Trophoblast cell (in vitro differentiated cells and primary cell): ENCODE results near the gene FANCI.

ENCODE experiments used
- DNase-seq, 2 donors: peaks; one replicate each; pipeline ENCODE4 v3.0.0-alpha.2; 2016
- H2AFZ ChIP-seq: 2 replicates; pipeline ENCODE4 v1.6.1; 2013; ENCODE audit warnings: low read length, moderate library complexity, mild to moderate bottlenecking; ENCODE audit not compliant: insufficient read depth, poor library complexity
- H2AK5ac ChIP-seq: 2 replicates; pipeline ENCODE4 v1.6.1; 2013; ENCODE audit warnings: mild to moderate bottlenecking, low read length
- H2BK120ac ChIP-seq: 2 replicates; pipeline ENCODE4 v1.6.1; 2013; ENCODE audit warnings: low read length, mild to moderate bottlenecking, moderate library complexity; ENCODE audit not compliant: insufficient read depth, poor library complexity
- H2BK12ac ChIP-seq: 2 replicates; pipeline ENCODE4 v1.6.1; 2013; ENCODE audit warnings: mild to moderate bottlenecking, low read length, moderate library complexity
- H2BK5ac ChIP-seq: 2 replicates; pipeline ENCODE4 v1.6.1; 2013; ENCODE audit warnings: low read length, low read depth, moderate library complexity, mild to moderate bottlenecking; ENCODE audit not compliant: poor library complexity
- H3K14ac ChIP-seq: 2 replicates; pipeline ENCODE4 v1.6.1; 2013; ENCODE audit warnings: mild to moderate bottlenecking, low read length
- H3K18ac ChIP-seq: 2 replicates; pipeline ENCODE4 v1.6.1; 2013; ENCODE audit warnings: mild to moderate bottlenecking, low read length
- H3K23ac ChIP-seq: 2 replicates; pipeline ENCODE4 v1.6.1; 2013; ENCODE audit warnings: low read length
- H3K27ac ChIP-seq: 2 replicates; pipeline ENCODE4 v1.5.1; 2013; ENCODE audit warnings: low read depth, mild to moderate bottlenecking, inconsistent platforms, low read length, moderate library complexity
- H3K27me3 ChIP-seq: 2 replicates; pipeline ENCODE4 v1.6.1; 2013; ENCODE audit warnings: inconsistent platforms, mild to moderate bottlenecking, low read length, moderate library complexity; ENCODE audit not compliant: insufficient read depth
- H3K36me3 ChIP-seq, 2 experiments: 1 replicate in 1 of 2; 2 replicates in 1 of 2; pipeline ENCODE4 v1.6.1; 2013; ENCODE audit warnings: low read length in 2 of 2, mild to moderate bottlenecking in 2 of 2, moderate library complexity in 1 of 2; ENCODE audit not compliant: insufficient read depth in 2 of 2, control insufficient read depth in 1 of 2
- H3K4ac ChIP-seq: 2 replicates; pipeline ENCODE4 v1.6.1; 2013; ENCODE audit warnings: low read depth, mild to moderate bottlenecking, low read length, moderate library complexity
- H3K4me1 ChIP-seq, 2 experiments: 1 replicate in 1 of 2; 2 replicates in 1 of 2; pipeline ENCODE4 v1.6.1; 2013; ENCODE audit warnings: low read length in 2 of 2, mild to moderate bottlenecking in 2 of 2, moderate library complexity in 1 of 2; ENCODE audit not compliant: insufficient read depth in 2 of 2, control insufficient read depth in 1 of 2
- H3K4me2 ChIP-seq: 2 replicates; pipeline ENCODE4 v1.6.1; 2013; ENCODE audit warnings: inconsistent platforms, mild to moderate bottlenecking, low read length, moderate library complexity
- H3K4me3 ChIP-seq: 2 replicates; pipeline ENCODE4 v1.5.1; 2013; ENCODE audit warnings: mild to moderate bottlenecking, low read depth, low read length, inconsistent platforms
- H3K79me1 ChIP-seq: one replicate; pipeline ENCODE4 v1.6.1; 2013; ENCODE audit warnings: low read length
- H3K79me2 ChIP-seq: 2 replicates; pipeline ENCODE4 v1.6.1; 2013; ENCODE audit warnings: low read length, mild to moderate bottlenecking; ENCODE audit not compliant: control insufficient read depth, insufficient read depth, poor library complexity
- H3K9ac ChIP-seq: 2 replicates; pipeline ENCODE4 v1.6.1; 2013; ENCODE audit warnings: mild to moderate bottlenecking, low read length
- H3K9me3 ChIP-seq: 2 replicates; pipeline ENCODE4 v1.6.1; 2013; ENCODE audit warnings: low read depth, mild to moderate bottlenecking, control low read depth, inconsistent platforms, low read length; ENCODE audit not compliant: insufficient read depth
- H4K12ac ChIP-seq: 2 replicates; pipeline ENCODE4 v1.6.1; 2013; ENCODE audit warnings: low read depth, mild to moderate bottlenecking, low read length, moderate library complexity
- H4K8ac ChIP-seq: 2 replicates; pipeline ENCODE4 v1.6.1; 2013; ENCODE audit warnings: low read depth, mild to moderate bottlenecking, low read length, moderate library complexity
- H4K91ac ChIP-seq: one replicate; pipeline ENCODE4 v1.6.1; 2013; ENCODE audit warnings: low read depth, mild to moderate bottlenecking, low read length, moderate library complexity
- WGBS: extraction: QIAGEN DNeasy Blood & Tissue Kit; methylation state at CpG from one replicate; pipeline ENCODE4 v1.1.7; 2013; ENCODE audit warnings: missing lambda C conversion rate; ENCODE audit not compliant: insufficient read length, insufficient coverage; ENCODE audit errors: extremely low coverage; 5-methylcytosine and 5-hydroxymethylcytosine counted together

Gene FANCI

GRCh38 chr15:89211678-89212170, 32.1 kb upstream of the FANCI start:
- Histone ChIP-seq H3K4ac (no peak overlapping the region), H3K18ac (no peak overlapping the region), H2BK120ac (no peak overlapping the region), H3K79me1 (no peaks in the 10 kb centered on the region), H4K12ac (no peak overlapping the region), H2BK5ac (no peak overlapping the region), H4K8ac (no peak overlapping the region), H3K23ac (no peak overlapping the region), H2AK5ac (no peak overlapping the region), H3K36me3 (no peaks in the 10 kb centered on the region), H3K27ac (peak overlapping the region; percentile 13), H3K4me3 (no peak overlapping the region), H3K4me1 (peaks cover 0 to 6% of the 10 kb centered on the region in 2 experiments), H3K9me3 (no peaks in the 10 kb centered on the region), H2AFZ (no peak overlapping the region), H4K91ac (no peak overlapping the region), H3K14ac (no peak overlapping the region), H3K9ac (no peak overlapping the region), H3K4me2 (no peak overlapping the region), H3K27me3 (no peaks in the 10 kb centered on the region), H2BK12ac (no peak overlapping the region), H3K79me2 (no peaks in the 10 kb centered on the region)
- DNase-seq, result peak; percentile 20 to 25
- no CpG with 5 or more reads among the region's 5 CpGs for WGBS

GRCh38 chr15:89215627-89216026, 28.2 kb upstream of the FANCI start:
- Histone ChIP-seq H3K4me2 (no peak overlapping the region), H3K23ac (no peak overlapping the region), H2AFZ (no peak overlapping the region), H4K12ac (no peak overlapping the region), H3K79me1 (no peaks in the 10 kb centered on the region), H2BK5ac (no peak overlapping the region), H3K79me2 (no peaks in the 10 kb centered on the region), H3K18ac (no peak overlapping the region), H3K4ac (no peak overlapping the region), H3K27me3 (no peaks in the 10 kb centered on the region), H3K4me3 (no peak overlapping the region), H2AK5ac (no peak overlapping the region), H3K27ac (no peak overlapping the region), H2BK120ac (no peak overlapping the region), H3K36me3 (no peaks in the 10 kb centered on the region), H3K4me1 (peaks cover 0 to 6% of the 10 kb centered on the region in 2 experiments), H3K14ac (no peak overlapping the region), H4K91ac (peak overlapping the region; percentile 40), H3K9me3 (peaks cover 2% of the 10 kb centered on the region), H4K8ac (no peak overlapping the region), H2BK12ac (no peak overlapping the region), H3K9ac (no peak overlapping the region)
- no CpG with 5 or more reads among the region's 2 CpGs for WGBS
- DNase-seq, result no peak

DNA sequence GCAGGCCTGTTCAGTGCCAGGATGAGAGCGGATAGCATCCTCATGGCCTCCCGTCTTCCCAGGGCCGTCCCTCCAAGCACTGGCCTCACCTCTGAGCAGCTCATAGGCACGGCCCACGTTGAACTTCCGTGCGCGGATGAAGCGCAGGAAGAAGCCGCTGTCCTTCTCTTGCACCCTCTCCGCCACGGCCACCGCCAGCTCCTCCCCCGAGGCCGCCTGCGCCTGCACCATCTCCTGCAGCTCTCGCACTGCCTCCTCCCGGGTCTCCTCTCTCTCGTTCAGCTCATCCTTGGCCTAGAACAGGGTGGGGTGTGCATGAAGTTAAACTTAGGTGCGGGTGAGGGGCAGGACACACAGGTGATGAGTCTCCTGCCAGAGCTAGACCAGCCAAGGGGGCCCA, 26.7 kb upstream of the FANCI start:
- Histone ChIP-seq H3K18ac (no peak overlapping the region), H3K14ac (no peak overlapping the region), H2BK120ac (no peak overlapping the region), H4K91ac (no peak overlapping the region), H3K79me1 (no peaks in the 10 kb centered on the region), H3K9me3 (peaks cover 2% of the 10 kb centered on the region), H4K8ac (no peak overlapping the region), H3K4me2 (no peak overlapping the region), H2AFZ (no peak overlapping the region), H3K4me1 (peaks cover 0 to 2% of the 10 kb centered on the region in 2 experiments), H3K9ac (no peak overlapping the region), H3K4ac (no peak overlapping the region), H3K27ac (no peak overlapping the region), H3K79me2 (no peaks in the 10 kb centered on the region), H2BK5ac (no peak overlapping the region), H2AK5ac (no peak overlapping the region), H3K36me3 (no peaks in the 10 kb centered on the region), H2BK12ac (no peak overlapping the region), H3K4me3 (no peak overlapping the region), H3K27me3 (no peaks in the 10 kb centered on the region), H4K12ac (no peak overlapping the region), H3K23ac (no peak overlapping the region)
- WGBS, result no CpG with 5 or more reads among the region's 20 CpGs
- no peak for DNase-seq

DNA sequence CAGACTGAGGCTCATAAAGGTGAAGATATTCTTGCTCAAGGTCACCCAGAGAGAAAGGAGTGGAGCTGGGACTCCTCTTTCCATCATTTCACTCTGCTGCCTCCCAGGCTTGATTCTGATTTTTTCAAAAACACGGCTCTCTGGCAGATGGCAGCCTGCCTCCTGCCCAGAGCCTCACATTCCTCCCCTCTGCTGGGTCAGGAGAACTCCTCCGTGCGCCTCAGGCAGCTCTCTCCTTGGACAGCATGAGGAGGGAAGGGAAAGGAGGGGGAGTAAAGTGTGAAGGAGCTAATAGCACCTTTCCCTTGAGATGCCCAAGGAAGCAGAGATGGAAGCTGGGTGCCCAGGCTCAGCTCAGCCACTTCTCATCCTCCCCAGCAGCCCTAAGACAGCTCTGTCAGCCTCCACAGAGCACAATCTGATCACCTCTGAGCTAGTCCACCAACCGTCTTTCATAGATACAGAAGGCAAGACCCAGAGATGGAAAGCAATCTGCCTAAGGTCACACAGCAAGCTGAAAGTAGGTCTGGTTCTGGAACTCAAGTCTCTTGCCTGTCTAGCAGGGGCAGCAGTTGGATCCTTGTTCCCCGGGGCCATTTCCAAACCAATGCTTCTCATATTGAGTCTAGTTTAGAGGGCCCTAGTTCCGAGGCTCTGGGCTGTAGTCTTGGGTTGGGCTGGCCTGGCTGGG, 25.9 kb upstream of the FANCI start:
- H3K4me3 ChIP-seq, result no peak overlapping the region
- no peak overlapping the region for H3K4me2 ChIP-seq
- no peak overlapping the region for H3K9ac ChIP-seq
- H3K14ac ChIP-seq, result no peak overlapping the region
- H2BK5ac ChIP-seq, result no peak overlapping the region
- no peak overlapping the region for H3K23ac ChIP-seq
- no peak overlapping the region for H3K4ac ChIP-seq
- H4K12ac ChIP-seq, result no peak overlapping the region
- peaks cover 2% of the 10 kb centered on the region for H3K9me3 ChIP-seq
- H2BK12ac ChIP-seq, result no peak overlapping the region
- H3K27ac ChIP-seq, result no peak overlapping the region
- H2AFZ ChIP-seq, result no peak overlapping the region
- H2BK120ac ChIP-seq, result no peak overlapping the region
- H2AK5ac ChIP-seq, result no peak overlapping the region
- H4K91ac ChIP-seq, result peak overlapping the region; percentile 12
- H3K4me1 ChIP-seq, result peaks cover 0 to 2% of the 10 kb centered on the region in 2 experiments
- WGBS, result no CpG with 5 or more reads among the region's 6 CpGs
- no peak for DNase-seq
- no peak overlapping the region for H3K18ac ChIP-seq
- H3K36me3 ChIP-seq, result no peaks in the 10 kb centered on the region
- H4K8ac ChIP-seq, result no peak overlapping the region
- H3K79me1 ChIP-seq, result no peaks in the 10 kb centered on the region
- H3K27me3 ChIP-seq, result no peaks in the 10 kb centered on the region
- no peaks in the 10 kb centered on the region for H3K79me2 ChIP-seq
